DND-41 (cell line): Measurements from ENCODE around the gene SLC37A2.

ENCODE experiments used
- ATAC-seq: fragments of 200-7000 bp; cut with Tn5 transposase; 3 replicates; pipeline ENCODE4 v1.9.1; 2021; ENCODE audit warnings: low read depth; ENCODE audit not compliant: insufficient read depth
- DNase-seq: peaks from one replicate; pipeline ENCODE4 v3.0.0-alpha.2; 2020
- H2AFZ ChIP-seq: 2 replicates; pipeline ENCODE4 v1.6.0; 2012; ENCODE audit warnings: low read depth, low read length
- H3K27ac ChIP-seq: 2 replicates; pipeline ENCODE4 v1.5.1; 2012; ENCODE audit warnings: low read length, inconsistent platforms
- H3K27me3 ChIP-seq: fragments of 200-600 bp; sonication (generic); 2 replicates; pipeline ENCODE4 v1.6.0; 2012; ENCODE audit warnings: low read length, mild to moderate bottlenecking, inconsistent platforms; ENCODE audit not compliant: insufficient read depth, poor library complexity
- H3K36me3 ChIP-seq: 2 replicates; pipeline ENCODE4 v1.5.1; 2012; ENCODE audit warnings: low read length, inconsistent platforms; ENCODE audit not compliant: insufficient read depth
- H3K4me1 ChIP-seq: 2 replicates; pipeline ENCODE4 v1.5.1; 2012; ENCODE audit warnings: mild to moderate bottlenecking, low read length; ENCODE audit not compliant: insufficient read depth
- H3K4me2 ChIP-seq: 2 replicates; pipeline ENCODE4 v1.6.0; 2012; ENCODE audit warnings: mild to moderate bottlenecking, moderate library complexity, low read length, inconsistent platforms; ENCODE audit not compliant: insufficient read depth
- H3K4me3 ChIP-seq, 2 experiments: fragments of 200-600 bp in 1 of 2; shearing (Covaris generic) in 1 of 2; 2 replicates each; pipeline ENCODE4 v1.5.1; 2012 to 2016; ENCODE audit warnings: inconsistent platforms in 2 of 2, low read length in 2 of 2, mild to moderate bottlenecking in 2 of 2, low read depth in 1 of 2, moderate library complexity in 1 of 2
- H3K79me2 ChIP-seq: 2 replicates; pipeline ENCODE4 v1.6.0; 2012; ENCODE audit warnings: low read length, inconsistent platforms; ENCODE audit not compliant: insufficient read depth
- H3K9ac ChIP-seq: 2 replicates; pipeline ENCODE4 v1.6.0; 2012; ENCODE audit warnings: low read depth, mild to moderate bottlenecking, inconsistent platforms, low read length, moderate library complexity
- H3K9me3 ChIP-seq: 2 replicates; pipeline ENCODE4 v1.5.1; 2012; ENCODE audit warnings: low read length, moderate library complexity, mild to moderate bottlenecking, inconsistent platforms; ENCODE audit not compliant: insufficient read depth, severe bottlenecking
- H4K20me1 ChIP-seq: 2 replicates; pipeline ENCODE4 v1.6.0; 2012; ENCODE audit warnings: low read length; ENCODE audit not compliant: insufficient read depth
- EZH2 ChIP-seq: IDR thresholded peaks from 3 replicates; pipeline ENCODE4 v1.6.1; 2012; ENCODE audit warnings: borderline replicate concordance, low read depth, mild to moderate bottlenecking, moderate library complexity, low read length, inconsistent platforms; ENCODE audit not compliant: severe bottlenecking
- TF ChIP-seq, protein P1 (sequence below): IDR thresholded peaks from 2 replicates; pipeline ENCODE4 v1.5.1; 2012; ENCODE audit warnings: borderline replicate concordance, low read length, moderate library complexity, mild to moderate bottlenecking; ENCODE audit not compliant: poor library complexity, severe bottlenecking; ENCODE audit errors: extremely low read depth

The SLC37A2 gene

GRCh38 chr11:125084761-125085231 is 21.7 kb downstream of the SLC37A2 start:
- Histone ChIP-seq H3K9me3 (no peaks in the 10 kb centered on the region), H2AFZ (no peak overlapping the region), H3K79me2 (no peaks in the 10 kb centered on the region), H4K20me1 (no peaks in the 10 kb centered on the region), H3K27ac (no peak overlapping the region), H3K4me1 (no peaks in the 10 kb centered on the region), H3K36me3 (no peaks in the 10 kb centered on the region), H3K4me2 (no peak overlapping the region), H3K4me3 (no peak overlapping the region), H3K27me3 (no peaks in the 10 kb centered on the region), H3K9ac (no peak overlapping the region)
- ATAC-seq (no peak), DNase-seq (no peak)
- TF ChIP-seq EZH2, result no peak
- TF ChIP-seq, protein P1, sequence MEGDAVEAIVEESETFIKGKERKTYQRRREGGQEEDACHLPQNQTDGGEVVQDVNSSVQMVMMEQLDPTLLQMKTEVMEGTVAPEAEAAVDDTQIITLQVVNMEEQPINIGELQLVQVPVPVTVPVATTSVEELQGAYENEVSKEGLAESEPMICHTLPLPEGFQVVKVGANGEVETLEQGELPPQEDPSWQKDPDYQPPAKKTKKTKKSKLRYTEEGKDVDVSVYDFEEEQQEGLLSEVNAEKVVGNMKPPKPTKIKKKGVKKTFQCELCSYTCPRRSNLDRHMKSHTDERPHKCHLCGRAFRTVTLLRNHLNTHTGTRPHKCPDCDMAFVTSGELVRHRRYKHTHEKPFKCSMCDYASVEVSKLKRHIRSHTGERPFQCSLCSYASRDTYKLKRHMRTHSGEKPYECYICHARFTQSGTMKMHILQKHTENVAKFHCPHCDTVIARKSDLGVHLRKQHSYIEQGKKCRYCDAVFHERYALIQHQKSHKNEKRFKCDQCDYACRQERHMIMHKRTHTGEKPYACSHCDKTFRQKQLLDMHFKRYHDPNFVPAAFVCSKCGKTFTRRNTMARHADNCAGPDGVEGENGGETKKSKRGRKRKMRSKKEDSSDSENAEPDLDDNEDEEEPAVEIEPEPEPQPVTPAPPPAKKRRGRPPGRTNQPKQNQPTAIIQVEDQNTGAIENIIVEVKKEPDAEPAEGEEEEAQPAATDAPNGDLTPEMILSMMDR, result no peak

- H3K9ac ChIP-seq, result no peak overlapping the region
- no peak overlapping the region for H3K4me3 ChIP-seq
- no peaks in the 10 kb centered on the region for H3K79me2 ChIP-seq
- H4K20me1 ChIP-seq, result no peaks in the 10 kb centered on the region
- no peaks in the 10 kb centered on the region for H3K27me3 ChIP-seq
- DNase-seq (no peak), ATAC-seq (no peak)
- TF ChIP-seq EZH2, result no peak
- TF ChIP-seq, protein P1, result peak; percentile 18
- H2AFZ ChIP-seq, result no peak overlapping the region
- H3K36me3 ChIP-seq, result no peaks in the 10 kb centered on the region
- no peaks in the 10 kb centered on the region for H3K9me3 ChIP-seq
- no peak overlapping the region for H3K4me2 ChIP-seq
- no peaks in the 10 kb centered on the region for H3K4me1 ChIP-seq
- H3K27ac ChIP-seq, result no peak overlapping the region
Measured at GRCh38 chr11:125085301-125086081, 22.4 kb downstream of the SLC37A2 start.

- Histone ChIP-seq H3K36me3 (no peaks in the 10 kb centered on the region), H3K27me3 (no peaks in the 10 kb centered on the region), H3K27ac (no peak overlapping the region), H3K79me2 (no peaks in the 10 kb centered on the region), H4K20me1 (no peaks in the 10 kb centered on the region), H3K4me3 (no peak overlapping the region), H3K9me3 (no peaks in the 10 kb centered on the region), H3K4me1 (no peaks in the 10 kb centered on the region), H2AFZ (no peak overlapping the region), H3K9ac (no peak overlapping the region), H3K4me2 (no peak overlapping the region)
- TF ChIP-seq, protein P1, result no peak
- TF ChIP-seq EZH2, result no peak
- ATAC-seq (no peak), DNase-seq (no peak)
Measured at GRCh38 chr11:125086633-125087296, 23.7 kb downstream of the SLC37A2 start.
